Central memory CD8-positive, alpha-beta T cell (primary cell): ENCODE data around the gene NOTCH2.
"Not testable (repeated sequence)": the region's sequence is repeated elsewhere in the genome, so short reads cannot be mapped to it uniquely, and the experiment has no call there.

ENCODE experiments used
- ATAC-seq: fragments of 150-1000 bp; cut with Tn5 transposase; replicated peaks from 2 replicates; pipeline ENCODE4 v1.10.0; 2022; ENCODE audit warnings: mild to moderate bottlenecking, moderate FRiP score, moderate number of reproducible peaks; ENCODE audit not compliant: poor library complexity, severe bottlenecking; ENCODE audit errors: extremely low read depth
- DNase-seq, 2 donors: peaks; one replicate each; pipeline ENCODE4 v3.0.0; 2021; ENCODE audit warnings: low spot score in 2 of 2
- H3K27ac Mint-ChIP-seq: one replicate; pipeline ENCODE4 v1.8.0; 2022; ENCODE audit warnings: low read depth, mild to moderate bottlenecking, moderate library complexity, mixed read lengths
- H3K27me3 Mint-ChIP-seq: one replicate; pipeline ENCODE4 v1.8.0; 2022; ENCODE audit warnings: mixed read lengths
- H3K36me3 Mint-ChIP-seq: one replicate; pipeline ENCODE4 v1.8.0; 2022; ENCODE audit warnings: mild to moderate bottlenecking, moderate library complexity, mixed read lengths; ENCODE audit not compliant: insufficient read depth
- H3K4me1 Mint-ChIP-seq: one replicate; pipeline ENCODE4 v1.8.0; 2022; ENCODE audit warnings: mixed read lengths
- H3K4me3 Mint-ChIP-seq: one replicate; pipeline ENCODE4 v1.8.0; 2022; ENCODE audit warnings: mild to moderate bottlenecking, moderate library complexity, mixed read lengths
- H3K9me3 Mint-ChIP-seq: one replicate; pipeline ENCODE4 v1.8.0; 2022; ENCODE audit warnings: mixed read lengths

NOTCH2 gene

DNA sequence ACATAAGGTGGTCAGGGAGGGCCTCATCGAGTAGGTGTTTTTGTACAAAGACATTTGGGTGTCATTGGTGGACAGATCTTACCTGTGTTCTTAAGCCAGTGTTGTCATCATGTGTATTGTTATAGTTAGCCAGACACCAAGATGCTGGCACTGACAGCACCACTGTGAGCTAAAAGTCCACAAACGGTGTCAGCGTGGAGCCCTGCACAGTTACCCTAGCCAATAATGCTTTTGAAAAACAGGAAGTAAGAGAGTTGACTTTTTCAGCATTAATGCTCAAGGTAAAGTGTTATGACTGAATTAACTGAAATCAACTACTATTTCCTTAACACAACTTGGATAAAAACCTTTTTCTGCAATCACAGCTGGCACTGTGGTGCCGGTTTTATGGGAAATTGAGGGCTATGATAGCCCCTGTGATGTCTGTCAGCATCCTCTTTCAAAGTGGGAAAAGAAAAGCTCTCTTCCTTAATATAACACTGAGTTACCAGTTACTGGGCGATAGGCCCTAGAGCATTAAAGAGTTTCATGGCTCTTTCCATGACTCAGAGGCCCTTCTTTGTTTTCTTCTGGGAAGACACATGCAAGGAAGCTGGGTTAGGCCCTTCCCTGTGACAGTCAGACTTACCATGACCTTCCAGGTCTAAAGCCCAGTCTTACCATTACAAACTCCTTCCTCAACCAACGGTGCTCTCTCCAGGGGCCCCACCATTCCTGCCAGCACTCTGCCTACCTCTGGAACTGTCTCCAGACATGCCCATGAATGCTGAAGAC is 29.7 kb upstream of the NOTCH2 start:
- H3K9me3 Mint-ChIP-seq, DNase-seq, ATAC-seq, H3K4me3 Mint-ChIP-seq, H3K27ac Mint-ChIP-seq, H3K27me3 Mint-ChIP-seq, H3K36me3 Mint-ChIP-seq, H3K4me1 Mint-ChIP-seq: not testable (repeated sequence)

DNA sequence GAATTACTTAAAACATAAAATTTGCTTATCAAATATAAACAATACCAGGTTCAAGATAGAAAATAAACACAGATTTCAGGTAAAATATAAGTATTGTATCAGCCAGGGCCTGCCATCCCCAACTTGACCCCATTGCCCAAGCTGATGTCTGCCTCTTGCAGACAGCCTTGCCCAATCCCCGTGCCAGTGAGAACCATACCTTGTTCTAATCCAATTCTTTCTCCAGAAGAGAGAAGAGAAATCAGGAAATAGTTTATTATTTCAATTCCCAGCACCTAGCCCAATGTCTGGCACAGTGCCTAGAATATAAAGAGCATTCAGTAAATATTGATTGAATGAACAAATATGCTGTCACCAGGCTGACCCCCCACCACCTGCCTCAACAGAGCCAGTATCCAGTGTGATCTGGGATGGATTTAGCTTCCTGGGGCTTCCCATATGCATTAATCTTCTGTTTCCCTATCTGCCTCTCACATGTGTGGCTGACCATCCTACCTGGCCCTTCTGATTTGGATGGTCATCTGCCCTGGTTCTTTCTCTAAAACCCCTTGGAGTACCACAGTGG is 27.6 kb upstream of the NOTCH2 start:
- ATAC-seq = not testable (repeated sequence)

DNA sequence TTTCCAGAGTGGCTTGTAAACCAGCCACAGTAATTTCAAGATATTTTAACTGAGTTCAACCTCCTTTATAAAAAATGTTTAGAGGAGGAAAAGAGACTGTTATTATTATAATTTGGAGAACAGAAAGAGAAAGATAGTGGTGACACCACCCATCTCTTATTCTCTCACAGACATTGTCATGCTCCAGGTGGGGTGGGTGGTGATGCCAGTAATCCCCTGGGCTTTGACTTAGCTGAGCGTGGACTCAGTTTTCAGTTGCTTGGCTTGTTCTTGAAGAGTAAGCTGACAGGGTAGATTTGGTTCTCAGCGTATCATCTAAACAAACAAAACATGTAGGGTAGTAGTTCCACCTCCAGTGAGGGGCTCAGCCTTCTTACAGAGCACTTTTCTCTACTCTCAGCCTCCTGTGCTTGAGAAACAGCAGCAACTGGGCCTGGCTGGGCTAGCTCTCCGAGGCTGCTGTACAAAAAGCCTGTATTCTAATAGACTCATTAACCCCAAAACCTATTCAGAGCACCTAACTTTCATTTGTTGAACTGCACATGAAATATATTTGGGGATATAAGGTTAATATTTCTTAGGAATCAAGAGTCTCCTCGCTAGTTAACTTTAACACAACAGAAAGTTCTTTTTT is 24.2 kb upstream of the NOTCH2 start:
- not testable (repeated sequence) for H3K27me3 Mint-ChIP-seq, ATAC-seq, DNase-seq, H3K9me3 Mint-ChIP-seq, H3K36me3 Mint-ChIP-seq, H3K27ac Mint-ChIP-seq, H3K4me3 Mint-ChIP-seq, H3K4me1 Mint-ChIP-seq

More for the DNA sequence above, 27.6 kb upstream of the NOTCH2 start:
- H3K27ac Mint-ChIP-seq, H3K27me3 Mint-ChIP-seq, H3K36me3 Mint-ChIP-seq, H3K4me1 Mint-ChIP-seq, DNase-seq, H3K4me3 Mint-ChIP-seq, H3K9me3 Mint-ChIP-seq: not testable (repeated sequence)

- ATAC-seq, H3K27me3 Mint-ChIP-seq: not testable (repeated sequence)
These were observed 23.1 kb upstream of the NOTCH2 start for GRCh38 chr1:120092232-120093218.

DNA sequence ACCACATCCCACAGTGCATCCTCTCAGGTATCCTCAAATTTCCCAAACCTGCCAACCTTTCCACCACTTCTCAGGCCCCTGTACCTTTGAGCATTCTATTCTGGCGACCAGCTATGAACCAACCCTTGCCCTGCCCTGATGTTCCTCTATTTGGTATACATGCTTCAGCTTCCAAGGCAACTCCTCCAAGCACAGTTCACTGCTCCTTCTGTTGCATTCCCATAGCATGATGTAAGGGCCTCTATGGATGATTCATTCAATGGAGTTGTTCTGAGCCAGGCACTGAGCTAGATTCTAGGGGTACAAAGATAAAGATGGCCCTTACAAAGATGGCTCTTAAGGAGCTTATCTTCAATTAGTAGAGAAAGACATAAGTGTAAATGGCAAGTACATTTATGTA is 21.4 kb upstream of the NOTCH2 start:
- H3K4me3 Mint-ChIP-seq, ATAC-seq: not testable (repeated sequence)

More at GRCh38 chr1:120092232-120093218, 23.1 kb upstream of the NOTCH2 start:
- DNase-seq, H3K4me3 Mint-ChIP-seq, H3K4me1 Mint-ChIP-seq, H3K9me3 Mint-ChIP-seq, H3K27ac Mint-ChIP-seq, H3K36me3 Mint-ChIP-seq: not testable (repeated sequence)

GRCh38 chr1:120087959-120088358 is 18.5 kb upstream of the NOTCH2 start:
- H3K4me1 Mint-ChIP-seq, H3K36me3 Mint-ChIP-seq, DNase-seq, H3K9me3 Mint-ChIP-seq, H3K27ac Mint-ChIP-seq, H3K27me3 Mint-ChIP-seq, H3K4me3 Mint-ChIP-seq: not testable (repeated sequence)
- peak; percentile 87 for ATAC-seq

More for the DNA sequence above, 21.4 kb upstream of the NOTCH2 start:
- DNase-seq, H3K36me3 Mint-ChIP-seq, H3K27ac Mint-ChIP-seq, H3K4me1 Mint-ChIP-seq, H3K9me3 Mint-ChIP-seq, H3K27me3 Mint-ChIP-seq: not testable (repeated sequence)

GRCh38 chr1:120069920-120070214 is 405 bp upstream of the NOTCH2 start:
- not testable (repeated sequence) for H3K36me3 Mint-ChIP-seq, H3K9me3 Mint-ChIP-seq, ATAC-seq

DNA sequence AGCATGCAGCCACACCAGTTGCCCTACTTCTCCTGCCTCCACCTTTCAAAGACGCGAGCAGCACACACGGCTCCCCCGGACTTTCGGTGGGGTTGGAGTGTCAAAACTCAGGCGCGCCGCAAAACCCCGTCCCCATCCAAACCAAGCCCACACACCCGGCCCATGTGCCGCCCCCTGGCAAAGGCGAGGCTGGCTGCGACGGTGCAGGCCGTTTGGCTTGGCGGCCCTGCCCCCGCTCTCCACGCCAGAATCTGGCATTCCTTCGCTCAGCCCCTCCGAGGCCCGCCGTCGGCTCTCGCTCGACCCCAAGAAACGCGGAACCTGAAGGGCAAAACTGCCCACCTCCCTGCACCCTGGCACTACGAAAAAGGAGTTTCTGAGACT is 787 bp downstream of the NOTCH2 start:
- DNase-seq = peak in 1 of 2 donors; percentile 9
- H3K9me3 Mint-ChIP-seq, H3K36me3 Mint-ChIP-seq, H3K27ac Mint-ChIP-seq, H3K4me1 Mint-ChIP-seq, H3K27me3 Mint-ChIP-seq, ATAC-seq: not testable (repeated sequence)
- peak overlapping the region; percentile 54 for H3K4me3 Mint-ChIP-seq

More at GRCh38 chr1:120069920-120070214, 405 bp upstream of the NOTCH2 start:
- not testable (repeated sequence) for H3K27ac Mint-ChIP-seq, H3K4me3 Mint-ChIP-seq, H3K27me3 Mint-ChIP-seq, DNase-seq, H3K4me1 Mint-ChIP-seq

- not testable (repeated sequence) for H3K4me1 Mint-ChIP-seq, H3K27ac Mint-ChIP-seq, H3K27me3 Mint-ChIP-seq, ATAC-seq, H3K4me3 Mint-ChIP-seq, DNase-seq, H3K9me3 Mint-ChIP-seq, H3K36me3 Mint-ChIP-seq
These were observed 21.3 kb downstream of the NOTCH2 start for GRCh38 chr1:120048208-120048607.

GRCh38 chr1:120041771-120042170 is 27.7 kb downstream of the NOTCH2 start:
- not testable (repeated sequence) for DNase-seq, H3K9me3 Mint-ChIP-seq

DNA sequence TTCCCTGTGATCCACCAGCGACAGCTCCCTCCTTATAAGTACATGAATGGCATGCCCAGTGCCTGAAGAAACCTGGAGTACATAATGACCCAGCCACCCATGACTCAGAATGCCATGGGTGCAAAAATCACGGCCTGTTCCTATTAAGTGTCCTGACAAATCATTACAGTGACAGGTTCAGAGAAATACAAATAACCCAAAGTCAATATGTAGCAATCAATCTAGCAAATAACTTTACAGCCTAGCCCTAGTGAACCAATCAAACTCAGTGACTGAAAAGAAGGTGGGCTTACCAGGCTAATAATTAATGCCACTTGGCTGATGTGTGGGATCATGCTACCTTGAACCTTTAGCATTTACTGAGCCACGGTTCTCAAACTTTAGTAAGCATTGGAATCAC is 37.2 kb downstream of the NOTCH2 start:
- DNase-seq, H3K27me3 Mint-ChIP-seq, H3K36me3 Mint-ChIP-seq, H3K27ac Mint-ChIP-seq, ATAC-seq, H3K9me3 Mint-ChIP-seq, H3K4me3 Mint-ChIP-seq, H3K4me1 Mint-ChIP-seq: not testable (repeated sequence)

More at GRCh38 chr1:120041771-120042170, 27.7 kb downstream of the NOTCH2 start:
- not testable (repeated sequence) for H3K4me3 Mint-ChIP-seq, H3K4me1 Mint-ChIP-seq, ATAC-seq, H3K27me3 Mint-ChIP-seq, H3K27ac Mint-ChIP-seq, H3K36me3 Mint-ChIP-seq

DNA sequence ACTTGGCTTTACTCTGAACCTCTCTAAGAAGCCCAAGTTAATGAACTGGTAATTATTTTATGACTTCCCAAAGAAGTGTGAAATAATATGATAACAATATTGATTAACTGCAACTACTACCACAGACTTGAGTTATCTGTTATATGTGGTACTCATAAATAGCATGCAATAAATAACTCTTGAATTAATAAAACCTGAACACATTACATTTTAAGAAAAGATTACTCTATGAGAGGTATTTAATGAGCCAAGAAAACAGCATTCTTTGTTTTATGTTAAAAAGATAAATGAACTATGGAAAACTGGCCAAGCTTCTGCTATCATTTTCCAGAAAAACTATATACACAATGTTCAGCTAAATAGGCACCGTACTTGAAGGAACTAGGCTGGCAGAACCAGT is 45.7 kb downstream of the NOTCH2 start:
- not testable (repeated sequence) for H3K27ac Mint-ChIP-seq, H3K4me3 Mint-ChIP-seq, H3K36me3 Mint-ChIP-seq

More for the DNA sequence above, 45.7 kb downstream of the NOTCH2 start:
- not testable (repeated sequence) for DNase-seq, H3K27me3 Mint-ChIP-seq, H3K4me1 Mint-ChIP-seq, H3K9me3 Mint-ChIP-seq, ATAC-seq
